Mononuclear cell (primary cell): ENCODE results near the gene BIVM. TPM values are rescaled to one million over a fixed set of nuclear protein-coding genes. Genes with fewer than 3 reads are reported as not detected.

Source experiments
- H3K27me3 ChIP-seq: 2 replicates; pipeline ENCODE4 v1.6.0; 2011; ENCODE audit warnings: low read length, control low read depth; ENCODE audit not compliant: insufficient read depth
- H3K4me1 ChIP-seq: 2 replicates; pipeline ENCODE4 v1.5.1; 2011; ENCODE audit warnings: mild to moderate bottlenecking, low read length, control low read depth; ENCODE audit not compliant: insufficient read depth
- H3K4me3 ChIP-seq: 2 replicates; pipeline ENCODE4 v1.5.1; 2011; ENCODE audit warnings: mild to moderate bottlenecking, low read length, moderate library complexity
- H3K9me3 ChIP-seq: 2 replicates; pipeline ENCODE4 v1.5.1; 2011; ENCODE audit warnings: low read depth, mild to moderate bottlenecking, control low read depth, low read length
- total RNA-seq: library from RNA; depleted of rRNA; stranded (reverse); fragments of >200 nt; gene quantifications from one replicate; pipeline ENCODE4 v1.2.3, GENCODE V29; 2012

Gene BIVM
- total RNA-seq, 1 donor, result 4.0 TPM

- peaks cover 4% of the 10 kb centered on the region for H3K4me1 ChIP-seq
- no peaks in the 10 kb centered on the region for H3K27me3 ChIP-seq
- no peaks in the 10 kb centered on the region for H3K9me3 ChIP-seq
- no peak overlapping the region for H3K4me3 ChIP-seq
Measured at GRCh38 chr13:102875256-102875655, 76.3 kb downstream of the BIVM start.

GRCh38 chr13:102877303-102877702 is 78.4 kb downstream of the BIVM start:
- no peaks in the 10 kb centered on the region for H3K9me3 ChIP-seq
- H3K4me1 ChIP-seq, result no peaks in the 10 kb centered on the region
- no peaks in the 10 kb centered on the region for H3K27me3 ChIP-seq
- H3K4me3 ChIP-seq, result no peak overlapping the region

- H3K4me3 ChIP-seq, result no peak overlapping the region
- H3K27me3 ChIP-seq, result no peaks in the 10 kb centered on the region
- no peaks in the 10 kb centered on the region for H3K4me1 ChIP-seq
- no peaks in the 10 kb centered on the region for H3K9me3 ChIP-seq
Measured at GRCh38 chr13:102878481-102878880, 79.6 kb downstream of the BIVM start.

GRCh38 chr13:102879793-102880499 is 81.0 kb downstream of the BIVM start:
- Histone ChIP-seq H3K27me3 (no peaks in the 10 kb centered on the region), H3K4me3 (no peak overlapping the region), H3K9me3 (no peaks in the 10 kb centered on the region), H3K4me1 (no peaks in the 10 kb centered on the region)

- H3K4me3 ChIP-seq, result no peak overlapping the region
- H3K27me3 ChIP-seq, result no peaks in the 10 kb centered on the region
- no peaks in the 10 kb centered on the region for H3K9me3 ChIP-seq
- H3K4me1 ChIP-seq, result no peaks in the 10 kb centered on the region
Measured at GRCh38 chr13:102881819-102882686, 83.1 kb downstream of the BIVM start.

Other genes with a start within 250 kb of the BIVM start
- 156 TPM for gene TPP2, start 202.1 kb upstream of the BIVM start, total RNA-seq
- not detected for gene METTL21C, start 104.1 kb upstream of the BIVM start, total RNA-seq
- gene TEX30, start 25.3 kb upstream of the BIVM start, total RNA-seq, result 3.8 TPM
- not detected for gene POGLUT2, start 143 bp upstream of the BIVM start, total RNA-seq
- 111 TPM for gene ERCC5, start 46.9 kb downstream of the BIVM start, total RNA-seq